GM23338 (cell line): ENCODE measurements around the gene DENND2A. TPM values are rescaled to one million over a fixed set of nuclear protein-coding genes. Genes with fewer than 3 reads are reported as not detected.
A peak's percentile ranks its signal among the peaks of the same experiment; 100 is the strongest.

Source experiments
- ATAC-seq: fragments of 200-7000 bp; cut with Tn5 transposase; 3 replicates; pipeline ENCODE4 v1.9.1; 2020
- DNase-seq: peaks from one replicate; pipeline ENCODE4 v3.0.0-alpha.2; 2015; ENCODE audit warnings: low spot score
- H2AFZ ChIP-seq: fragments of 200-600 bp; sonication (generic); 2 replicates; pipeline ENCODE4 v1.8.0; 2016; ENCODE audit warnings: antibody characterized with exemption, mild to moderate bottlenecking, moderate library complexity
- H3F3A ChIP-seq: fragments of 200-600 bp; sonication (generic); replicated peaks from 2 replicates; pipeline ENCODE4 v1.8.0; 2017; ENCODE audit warnings: antibody characterized with exemption, mixed run types, low read depth
- H3K27ac ChIP-seq: fragments of 200-600 bp; sonication (generic); 2 replicates; pipeline ENCODE4 v1.6.1; 2016; ENCODE audit warnings: low read depth
- H3K27me3 ChIP-seq: fragments of 200-600 bp; sonication (generic); 2 replicates; pipeline ENCODE4 v1.8.0; 2016; ENCODE audit warnings: mild to moderate bottlenecking, mixed run types, moderate library complexity; ENCODE audit not compliant: insufficient read depth
- H3K36me3 ChIP-seq: fragments of 200-600 bp; sonication (generic); 2 replicates; pipeline ENCODE4 v1.8.0; 2016; ENCODE audit warnings: mild to moderate bottlenecking; ENCODE audit not compliant: insufficient read depth
- H3K4me1 ChIP-seq: fragments of 200-600 bp; sonication (generic); 2 replicates; pipeline ENCODE4 v1.8.0; 2016; ENCODE audit warnings: mild to moderate bottlenecking, moderate library complexity; ENCODE audit not compliant: insufficient read depth
- H3K4me2 ChIP-seq: fragments of 200-600 bp; sonication (generic); 2 replicates; pipeline ENCODE4 v1.7.1; 2017; ENCODE audit warnings: mixed run types
- H3K4me3 ChIP-seq: fragments of 200-600 bp; sonication (generic); 2 replicates; pipeline ENCODE4 v1.6.1; 2016; ENCODE audit warnings: mixed run types
- H3K79me2 ChIP-seq: fragments of 200-600 bp; sonication (generic); replicated peaks from 2 replicates; pipeline ENCODE4 v1.8.0; 2017; ENCODE audit warnings: mild to moderate bottlenecking; ENCODE audit not compliant: insufficient read depth
- H3K9me2 ChIP-seq: fragments of 200-600 bp; sonication (generic); 2 replicates; pipeline ENCODE4 v1.8.0; 2017; ENCODE audit not compliant: insufficient read depth
- H4K20me1 ChIP-seq: fragments of 200-600 bp; sonication (generic); replicated peaks from 2 replicates; pipeline ENCODE4 v1.8.0; 2017; ENCODE audit warnings: mild to moderate bottlenecking; ENCODE audit not compliant: insufficient read depth
- H3K27ac Mint-ChIP-seq: 2 replicates; pipeline ENCODE4 v1.8.0; 2020; ENCODE audit warnings: inconsistent platforms, mild to moderate bottlenecking, moderate library complexity, mixed read lengths
- H3K27me3 Mint-ChIP-seq: 3 replicates; pipeline ENCODE4 v1.8.0; 2022; ENCODE audit warnings: low read depth, mild to moderate bottlenecking, moderate library complexity, mixed read lengths, inconsistent platforms; ENCODE audit not compliant: insufficient read depth, poor library complexity
- H3K36me3 Mint-ChIP-seq: 3 replicates; pipeline ENCODE4 v1.8.0; 2021; ENCODE audit warnings: low read depth, mild to moderate bottlenecking, inconsistent platforms, moderate library complexity, mixed read lengths
- H3K4me1 Mint-ChIP-seq: 3 replicates; pipeline ENCODE4 v1.8.0; 2020; ENCODE audit warnings: mild to moderate bottlenecking, inconsistent platforms, mixed read lengths
- H3K4me3 Mint-ChIP-seq: 3 replicates; pipeline ENCODE4 v1.8.0; 2021; ENCODE audit warnings: moderate library complexity, mild to moderate bottlenecking, inconsistent platforms, mixed read lengths
- H3K9me3 Mint-ChIP-seq: 3 replicates; pipeline ENCODE4 v1.8.0; 2020; ENCODE audit warnings: moderate library complexity, mild to moderate bottlenecking, inconsistent platforms, mixed read lengths
- CREB1 ChIP-seq: fragments of 250-450 bp; sonication (Bioruptor Pico); IDR thresholded peaks from 2 replicates; pipeline ENCODE4 v1.5.0; 2020; ENCODE audit warnings: low read depth, mild to moderate bottlenecking, moderate library complexity
- CTCF ChIP-seq, 2 experiments: fragments of 200-600 bp in 1 of 2; sonication (generic) in 1 of 2; conservative IDR thresholded peaks; 2 replicates each; pipeline versions ENCODE4 v1.5.1 to v1.6.1; 2016 to 2017; ENCODE audit warnings: antibody characterized with exemption in 2 of 2, low read depth in 2 of 2, mild to moderate bottlenecking in 2 of 2, moderate library complexity in 1 of 2
- ETS1 ChIP-seq: IDR thresholded peaks from 2 replicates; pipeline ENCODE4 v1.6.1; 2016; ENCODE audit warnings: antibody characterized with exemption
- EZH2 ChIP-seq: fragments of 200-600 bp; sonication (generic); IDR thresholded peaks from one replicate; pipeline ENCODE4 v1.8.0; 2017; ENCODE audit warnings: antibody characterized with exemption, mild to moderate bottlenecking, low read depth; ENCODE audit not compliant: unreplicated experiment
- EZH2phosphoT487 ChIP-seq: fragments of 200-600 bp; sonication (generic); IDR thresholded peaks from one replicate; pipeline ENCODE4 v1.8.1; 2018; ENCODE audit warnings: antibody characterized with exemption; ENCODE audit not compliant: unreplicated experiment
- JUNB ChIP-seq: IDR thresholded peaks from one replicate; pipeline ENCODE4 v1.6.1; 2016; ENCODE audit warnings: antibody characterized with exemption; ENCODE audit not compliant: unreplicated experiment
- NANOG ChIP-seq: IDR thresholded peaks from 2 replicates; pipeline ENCODE4 v1.6.1; 2016; ENCODE audit warnings: antibody characterized with exemption, borderline replicate concordance
- STAT1 ChIP-seq: IDR thresholded peaks from one replicate; pipeline ENCODE4 v1.6.1; 2016; ENCODE audit warnings: antibody characterized with exemption; ENCODE audit not compliant: unreplicated experiment
- ZNF114 ChIP-seq: fragments of 250-450 bp; sonication (Bioruptor Pico); IDR thresholded peaks from 2 replicates; pipeline ENCODE4 v1.5.0; 2020; ENCODE audit warnings: mild to moderate bottlenecking, moderate library complexity
- ZNF331 ChIP-seq: fragments of 250-450 bp; sonication (Bioruptor Pico); IDR thresholded peaks from 2 replicates; pipeline ENCODE4 v1.5.0; 2020; ENCODE audit warnings: low read depth, mild to moderate bottlenecking, moderate library complexity
- polyA plus RNA-seq: library from polyadenylated mRNA; unstranded; fragments of >200 nt; fragmentation: Nextera tagmentation; extraction: Ambion mirVana; gene quantifications from 2 replicates; pipeline ENCODE4 v1.2.1, GENCODE V29; 2016
- total RNA-seq: library from RNA; depleted of rRNA; stranded (reverse); fragments of >200 nt; shearing (Covaris generic); gene quantifications from 2 replicates; pipeline ENCODE4 v1.2.3, GENCODE V29; 2014

DENND2A gene
- total and polyA plus RNA-seq, 2 experiments from 2014 or later, result 1.7 to 5.6 TPM

GRCh38 chr7:140541176-140541512 lies 99.5 kb downstream of the DENND2A start:
- Histone ChIP-seq H3K27me3 (no peaks in the 10 kb centered on the region), H3K36me3 (no peaks in the 10 kb centered on the region), H3K79me2 (no peaks in the 10 kb centered on the region), H2AFZ (no peak overlapping the region), H3K9me2 (no peaks in the 10 kb centered on the region), H3K4me3 (peak overlapping the region; percentile 39; the same call in 1 of the 2 replicates), H3K4me1 (peaks cover 26% of the 10 kb centered on the region), H3K4me2 (peak overlapping the region; percentile 69), H3K27ac (peak overlapping the region; percentile 100), H4K20me1 (no peaks in the 10 kb centered on the region), H3F3A (peaks cover 18% of the 10 kb centered on the region)
- TF ChIP-seq CTCF (conservative IDR thresholded peaks at IDR 0.05; ENCODE audit: low read depth in 2 of 2), result 0 out of 4 replicates have a peak, but pooled peaks of 1 of the 2 experiments have one; percentile 13
- TF ChIP-seq NANOG, result no peak
- Mint-ChIP-seq H3K27me3 (peaks cover 16% of the 10 kb centered on the region), H3K4me3 (peak overlapping the region; percentile 72), H3K9me3 (no peaks in the 10 kb centered on the region), H3K36me3 (peaks cover 4% of the 10 kb centered on the region; the same call in 1 of the 3 replicates), H3K4me1 (peaks cover 35% of the 10 kb centered on the region), H3K27ac (peak overlapping the region; percentile 99)
- DNase-seq, result no peak
- no peak for ATAC-seq

- Mint-ChIP-seq H3K4me3 (no peak overlapping the region), H3K9me3 (no peaks in the 10 kb centered on the region), H3K27me3 (peaks cover 16% of the 10 kb centered on the region), H3K27ac (no peak overlapping the region), H3K36me3 (peaks cover 4% of the 10 kb centered on the region; the same call in 1 of the 3 replicates), H3K4me1 (peaks cover 35% of the 10 kb centered on the region)
- Histone ChIP-seq H3K36me3 (no peaks in the 10 kb centered on the region), H3K4me1 (peaks cover 26% of the 10 kb centered on the region), H2AFZ (no peak overlapping the region), H3F3A (peaks cover 18% of the 10 kb centered on the region), H3K79me2 (no peaks in the 10 kb centered on the region), H3K27me3 (no peaks in the 10 kb centered on the region), H3K4me2 (no peak overlapping the region), H3K27ac (peak overlapping the region; percentile 100), H3K4me3 (no peak overlapping the region), H3K9me2 (no peaks in the 10 kb centered on the region), H4K20me1 (no peaks in the 10 kb centered on the region)
- no peak for DNase-seq
- TF ChIP-seq ZNF114 (CRISPR knock-in tag) (no peak), JUNB (no peak), EZH2 (no peak), CREB1 (CRISPR knock-in tag) (no peak), CTCF (conservative IDR thresholded peaks at IDR 0.05; ENCODE audit: low read depth in 2 of 2) (no peak), NANOG (no peak), STAT1 (no peak), EZH2phosphoT487 (no peak), ZNF331 (no peak), ETS1 (no peak)
- no peak for ATAC-seq
These were observed 100.4 kb downstream of the DENND2A start for GRCh38 chr7:140540136-140540777.
